ENCODE results near the gene MCHR2.

DNA sequence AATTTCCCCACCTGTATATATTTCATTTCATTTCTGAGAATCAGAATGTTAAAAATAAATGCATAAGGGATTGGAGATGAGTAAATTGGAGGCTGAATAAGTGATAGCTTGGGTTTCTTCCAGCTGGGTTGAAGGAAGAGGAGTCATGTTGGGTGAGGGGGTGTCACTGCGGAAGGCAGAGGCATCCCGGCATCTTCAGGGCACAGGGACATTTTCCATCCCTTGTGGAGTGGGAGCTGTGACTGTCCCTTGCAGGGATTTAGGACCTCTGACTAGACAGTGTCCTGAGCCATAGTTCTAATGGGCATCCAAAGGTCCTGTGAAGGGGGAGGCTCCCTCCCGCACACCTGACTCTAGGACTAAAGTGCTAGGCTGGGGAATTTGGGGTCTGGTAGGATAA is 2.1 kb downstream of the MCHR2 start:
- no peak for TF ChIP-seq CTCF (optimal IDR thresholded peaks at IDR 0.05 in 1 of 3, IDR thresholded peaks at IDR 0.05 in 1 of 3, conservative IDR thresholded peaks at IDR 0.05 in 1 of 3; ENCODE audit: extremely low read depth in 1 of 3, insufficient read depth in 2 of 3, low read length in 3 of 3)
- no peak for TF ChIP-seq EZH2 (IDR thresholded peaks at IDR 0.05; ENCODE audit: low read length)

Measured in keratinocyte (primary cell).